DOHH2 (cell line): Measurements from ENCODE around the gene MGAT3.

Experiments
- CTCF ChIP-seq: fragments of 200-600 bp; sonication (generic); IDR thresholded peaks from one replicate; pipeline ENCODE4 v1.5.1; 2014; ENCODE audit warnings: antibody characterized with exemption, mild to moderate bottlenecking, low read depth, low read length; ENCODE audit not compliant: poor library complexity, severe bottlenecking
- EZH2phosphoT487 ChIP-seq: fragments of 200-600 bp; sonication (generic); IDR thresholded peaks from 2 replicates; pipeline ENCODE4 v1.6.1; 2017; ENCODE audit warnings: borderline replicate concordance, mild to moderate bottlenecking, antibody characterized with exemption, low read length, moderate library complexity, mixed read lengths

GRCh38 chr22:39459681-39460080 is 2.9 kb downstream of the MGAT3 start:
- no peak for TF ChIP-seq CTCF
- TF ChIP-seq EZH2phosphoT487, result no peak
